BLaER1 treated with 17β-estradiol and CSF1 and Interleukin-3, amounts not matched to agents 10 nM and 100 nM (cell line): ENCODE results near the gene SGSM1.
A peak's percentile ranks its signal among the peaks of the same experiment; 100 is the strongest.

Source experiments
- H3K27ac ChIP-seq, 11 experiments: shearing (Covaris generic); formaldehyde crosslinking; 2 replicates each; pipeline ENCODE4 v1.8.1; 2022
- H3K27me3 ChIP-seq, 11 experiments: shearing (Covaris generic); formaldehyde crosslinking; 2 replicates each; pipeline ENCODE4 v1.8.1; 2022
- H3K36me3 ChIP-seq, 11 experiments: shearing (Covaris generic); formaldehyde crosslinking; 2 replicates each; pipeline ENCODE4 v1.8.1; 2022
- H3K4me1 ChIP-seq, 10 experiments: shearing (Covaris generic); formaldehyde crosslinking; 2 replicates each; pipeline ENCODE4 v1.8.1; 2022
- H3K4me2 ChIP-seq, 11 experiments: shearing (Covaris generic); formaldehyde crosslinking; 2 replicates each; pipeline ENCODE4 v1.8.1; 2022
- H3K4me3 ChIP-seq, 10 experiments: shearing (Covaris generic); formaldehyde crosslinking; 2 replicates each; pipeline ENCODE4 v1.8.1; 2022
- H3K9ac ChIP-seq, 11 experiments: shearing (Covaris generic); formaldehyde crosslinking; 2 replicates each; pipeline ENCODE4 v1.8.1; 2022
- H3K9me3 ChIP-seq, 11 experiments: shearing (Covaris generic); formaldehyde crosslinking; replicated peaks in 1 of 11; 2 replicates each; pipeline ENCODE4 v1.8.1; 2022
- H4K20me1 ChIP-seq, 11 experiments: shearing (Covaris generic); formaldehyde crosslinking; 2 replicates each; pipeline ENCODE4 v1.8.1; 2022
- Cebpa-rat ChIP-seq, 11 experiments: shearing (Covaris generic); IDR thresholded peaks; 2 replicates each; pipeline ENCODE4 v1.8.1; 2022

Gene SGSM1

DNA sequence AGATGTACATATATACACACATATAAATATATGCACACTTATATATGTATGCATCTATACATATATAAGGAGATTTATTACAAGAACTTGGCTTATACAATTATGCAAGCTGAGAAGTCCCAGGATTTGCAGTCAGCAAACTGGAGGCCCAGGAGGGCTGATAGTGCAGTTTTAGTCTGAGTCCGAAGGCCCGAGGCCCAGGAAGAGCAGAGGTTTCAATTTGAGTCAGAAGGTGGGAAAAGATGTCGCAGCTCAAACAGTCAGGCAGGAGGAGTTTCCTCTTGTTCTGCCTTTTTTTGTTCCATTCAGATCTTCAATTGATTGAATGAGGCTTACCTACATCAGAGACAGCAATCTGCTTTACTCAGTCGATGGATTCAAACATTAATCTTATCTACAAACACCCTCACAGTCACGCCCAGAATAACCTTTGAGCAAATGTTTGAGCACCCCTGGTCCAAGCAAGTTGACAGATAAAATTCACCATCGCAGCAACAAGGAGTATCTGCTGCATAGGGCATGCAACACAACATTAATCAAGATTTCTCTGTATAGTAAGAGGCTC lies 4.0 kb upstream of the SGSM1 start:
- no peaks in the 10 kb centered on the region for H3K9me3 ChIP-seq
- peak overlapping the region in 3 of 11 experiments; percentile 38 to 76 (median 70); a peak in 5 of 22 replicates for H3K4me2 ChIP-seq
- no peak for TF ChIP-seq Cebpa-rat (IDR thresholded peaks at IDR 0.05)
- no peak overlapping the region for H3K4me3 ChIP-seq
- H3K36me3 ChIP-seq: no peaks in the 10 kb centered on the region
- no peak overlapping the region for H3K9ac ChIP-seq
- H3K27ac ChIP-seq: no peak overlapping the region
- H4K20me1 ChIP-seq: no peaks in the 10 kb centered on the region
- peaks cover 0 to 23% (median 0%) of the 10 kb centered on the region in 10 experiments; a peak in 6 of 20 replicates for H3K4me1 ChIP-seq
- H3K27me3 ChIP-seq: no peaks in the 10 kb centered on the region

DNA sequence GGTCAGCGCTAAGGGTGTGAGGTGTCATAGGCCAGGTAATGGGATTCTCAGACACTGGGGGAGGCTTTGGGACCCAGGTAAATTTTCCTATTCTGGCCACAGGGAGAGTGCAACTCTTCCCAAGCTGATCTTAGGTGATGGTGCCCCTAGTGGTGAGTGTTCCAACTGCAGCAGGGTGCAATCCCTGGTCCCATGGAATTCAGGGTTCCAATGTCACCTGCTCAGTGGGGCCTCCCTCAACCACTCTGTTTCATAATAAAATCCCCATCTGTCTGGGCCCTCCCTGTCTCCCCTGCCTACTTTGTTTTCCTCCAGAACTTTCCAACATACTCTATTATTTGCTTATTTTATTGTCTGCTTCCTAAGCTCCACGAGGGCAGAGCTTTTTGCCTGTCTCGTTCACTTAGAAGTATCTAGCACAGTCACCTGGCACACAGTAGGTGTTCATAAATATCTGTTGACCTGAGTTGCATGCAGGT lies 2.9 kb upstream of the SGSM1 start:
- H3K27me3 ChIP-seq: no peaks in the 10 kb centered on the region
- H4K20me1 ChIP-seq: no peaks in the 10 kb centered on the region
- peaks cover 0 to 22% (median 0%) of the 10 kb centered on the region in 10 experiments; a peak in 6 of 20 replicates for H3K4me1 ChIP-seq
- no peak for TF ChIP-seq Cebpa-rat (IDR thresholded peaks at IDR 0.05)
- no peaks in the 10 kb centered on the region for H3K9me3 ChIP-seq
- no peak overlapping the region for H3K9ac ChIP-seq
- H3K4me3 ChIP-seq: no peak overlapping the region
- H3K27ac ChIP-seq: no peak overlapping the region
- H3K36me3 ChIP-seq: no peaks in the 10 kb centered on the region
- H3K4me2 ChIP-seq: peak overlapping the region in 1 of 11 experiments; percentile 76; a peak in 1 of 22 replicates

DNA sequence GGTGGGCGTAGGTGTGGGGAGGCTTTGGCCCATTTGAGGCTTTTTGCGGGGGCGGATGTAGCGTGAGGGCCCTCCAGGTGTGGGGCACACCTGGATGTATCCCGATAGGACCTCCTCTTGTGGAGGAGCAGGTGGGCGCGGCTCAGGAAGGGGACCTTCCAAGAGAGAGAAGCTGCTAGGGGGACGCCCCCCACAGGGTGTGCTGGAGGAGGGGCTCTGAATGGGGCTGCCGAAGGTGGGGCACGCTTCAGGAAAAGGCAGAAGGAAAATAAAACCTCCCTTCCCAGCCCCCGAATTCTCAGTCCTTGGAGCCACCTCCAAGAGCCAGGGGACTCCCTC lies 621 bp downstream of the SGSM1 start:
- Histone ChIP-seq H3K9ac (no peak overlapping the region; a peak in 2 of 22 replicates), H3K9me3 (no peaks in the 10 kb centered on the region), H3K27ac (no peak overlapping the region), H3K4me3 (peak overlapping the region in 8 of 10 experiments; percentile 48 to 66 (median 55); a peak in 15 of 20 replicates), H3K4me2 (peak overlapping the region; percentile 60 to 78 (median 72); a peak in 21 of 22 replicates), H3K36me3 (no peaks in the 10 kb centered on the region), H4K20me1 (no peaks in the 10 kb centered on the region), H3K27me3 (no peaks in the 10 kb centered on the region), H3K4me1 (peaks cover 0 to 14% (median 0%) of the 10 kb centered on the region in 10 experiments; a peak in 6 of 20 replicates)
- TF ChIP-seq Cebpa-rat (IDR thresholded peaks at IDR 0.05): no peak

DNA sequence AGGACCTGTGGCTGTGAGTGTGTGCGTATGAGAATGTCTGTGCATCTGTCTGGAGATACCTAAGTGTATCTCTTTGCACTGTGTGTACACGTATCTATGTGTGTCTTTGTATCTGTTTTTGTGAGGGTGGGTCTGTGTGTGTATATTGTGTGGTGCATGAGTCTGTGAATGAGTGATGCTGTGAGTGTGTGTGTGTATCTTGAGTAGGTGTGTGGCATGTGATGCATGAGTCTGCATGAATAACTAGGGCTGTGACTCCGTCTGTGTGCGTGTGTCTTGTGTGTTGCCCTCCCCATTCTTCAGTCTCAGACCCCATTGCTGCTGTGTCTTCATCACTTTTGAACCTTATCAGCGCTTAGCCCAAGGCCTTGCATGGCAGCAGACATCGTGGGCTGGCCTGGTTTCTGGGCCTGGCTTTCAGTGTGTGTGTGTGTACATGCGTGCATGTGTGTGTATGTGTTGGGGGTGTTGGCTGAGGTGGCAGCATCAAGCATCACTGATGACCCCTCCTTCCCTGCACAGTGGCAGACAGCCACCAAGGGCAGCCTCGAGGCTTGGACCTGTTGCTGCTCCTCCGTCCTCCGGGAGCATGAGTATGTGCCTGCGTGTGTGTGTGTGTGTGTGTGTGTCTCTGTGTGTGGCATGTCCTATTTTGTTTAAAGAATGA lies 1.4 kb downstream of the SGSM1 start:
- Histone ChIP-seq H3K36me3 (no peaks in the 10 kb centered on the region), H3K27ac (no peak overlapping the region), H3K9ac (no peak overlapping the region), H3K4me3 (no peak overlapping the region), H4K20me1 (no peaks in the 10 kb centered on the region), H3K4me1 (peaks cover 0 to 6% (median 0%) of the 10 kb centered on the region in 10 experiments; a peak in 4 of 20 replicates), H3K9me3 (no peaks in the 10 kb centered on the region), H3K27me3 (no peaks in the 10 kb centered on the region), H3K4me2 (no peak overlapping the region)
- no peak for TF ChIP-seq Cebpa-rat (IDR thresholded peaks at IDR 0.05)

DNA sequence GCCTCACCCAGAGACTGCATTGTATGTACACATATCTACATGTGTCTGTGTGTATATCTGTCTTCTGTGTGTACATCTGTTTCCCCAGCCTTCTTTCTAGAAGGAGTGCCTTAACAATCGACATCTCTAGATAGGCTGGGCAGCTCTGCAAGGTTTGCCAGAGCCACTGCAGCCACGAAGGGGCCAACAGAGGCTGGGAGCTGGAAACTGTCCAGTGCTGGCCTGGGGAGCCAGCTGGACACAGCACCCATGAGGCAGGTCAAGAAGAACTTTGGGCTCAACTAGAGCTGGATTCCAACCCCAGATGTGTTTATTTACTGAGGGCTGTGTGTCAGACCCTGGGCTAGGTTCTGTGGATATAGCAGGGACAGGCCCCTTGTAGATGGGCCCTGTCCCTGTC lies 3.3 kb downstream of the SGSM1 start:
- H3K4me3 ChIP-seq: no peak overlapping the region
- peaks cover 1 to 11% (median 3%) of the 10 kb centered on the region in 11 experiments; a peak in 21 of 22 replicates for H3K9me3 ChIP-seq
- H3K27ac ChIP-seq: no peak overlapping the region
- H3K27me3 ChIP-seq: no peaks in the 10 kb centered on the region
- no peaks in the 10 kb centered on the region for H4K20me1 ChIP-seq
- H3K9ac ChIP-seq: no peak overlapping the region
- no peaks in the 10 kb centered on the region for H3K36me3 ChIP-seq
- no peak overlapping the region for H3K4me2 ChIP-seq
- no peak for TF ChIP-seq Cebpa-rat (IDR thresholded peaks at IDR 0.05)
- H3K4me1 ChIP-seq: peaks cover 0 to 5% (median 0%) of the 10 kb centered on the region in 10 experiments; a peak in 1 of 20 replicates

GRCh38 chr22:24810043-24810749 lies 4.2 kb downstream of the SGSM1 start:
- Histone ChIP-seq H3K27me3 (no peaks in the 10 kb centered on the region), H3K36me3 (no peaks in the 10 kb centered on the region), H3K4me2 (no peak overlapping the region), H3K27ac (no peak overlapping the region), H3K4me3 (no peak overlapping the region), H3K9me3 (peaks cover 10 to 20% (median 11%) of the 10 kb centered on the region in 11 experiments), H3K4me1 (peaks cover 0 to 5% (median 0%) of the 10 kb centered on the region in 10 experiments; a peak in 1 of 20 replicates), H3K9ac (no peak overlapping the region), H4K20me1 (no peaks in the 10 kb centered on the region)
- no peak for TF ChIP-seq Cebpa-rat (IDR thresholded peaks at IDR 0.05)

DNA sequence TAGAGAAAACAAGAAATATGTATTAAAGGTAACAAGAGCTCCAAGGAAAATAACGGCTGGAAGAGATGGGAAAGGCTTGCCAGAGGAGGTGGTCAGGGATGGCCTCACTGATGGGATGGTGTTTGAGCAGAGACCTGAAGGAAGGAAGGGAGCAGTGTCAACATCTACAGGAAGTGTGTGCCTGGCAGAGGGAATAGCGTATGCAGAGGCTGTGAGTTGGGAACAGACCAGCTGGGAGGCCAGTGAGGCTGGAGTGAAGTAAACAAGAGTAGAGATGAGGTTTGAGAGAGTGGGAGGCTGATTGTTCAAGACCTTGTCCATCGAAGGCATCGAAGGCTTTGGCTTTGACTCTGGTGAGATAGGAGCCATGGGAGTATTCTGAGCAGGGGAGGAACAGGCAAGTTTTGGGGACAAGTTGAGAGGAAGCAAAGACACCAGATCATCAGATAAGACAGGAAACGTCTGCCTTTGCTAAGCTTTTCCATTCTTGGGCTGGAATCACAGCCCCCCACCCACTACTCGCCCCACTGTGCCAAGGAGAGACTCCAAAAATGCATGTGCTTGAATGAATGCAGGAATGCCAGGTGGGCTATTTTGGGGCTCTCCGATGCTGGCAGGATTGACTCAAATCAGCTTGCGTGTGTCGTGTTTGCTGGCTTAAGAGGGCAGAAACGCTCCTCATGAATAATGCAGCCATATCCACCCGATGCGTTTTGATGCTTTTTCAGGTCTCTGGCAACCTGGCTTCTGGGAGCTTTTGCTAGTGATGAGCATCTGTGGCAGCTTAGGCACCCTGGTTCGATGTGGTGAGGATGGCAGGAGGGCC lies 7.2 kb downstream of the SGSM1 start:
- H3K4me1 ChIP-seq: peaks cover 0 to 5% (median 0%) of the 10 kb centered on the region in 10 experiments; a peak in 1 of 20 replicates
- H3K27me3 ChIP-seq: no peaks in the 10 kb centered on the region
- H3K36me3 ChIP-seq: no peaks in the 10 kb centered on the region
- H3K4me3 ChIP-seq: no peak overlapping the region
- peaks cover 35 to 47% (median 37%) of the 10 kb centered on the region in 11 experiments for H3K9me3 ChIP-seq
- H3K4me2 ChIP-seq: 0 out of 22 replicates have a peak overlapping the region, but pooled peaks of 1 of the 11 experiments have one; percentile 7
- no peaks in the 10 kb centered on the region for H4K20me1 ChIP-seq
- no peak overlapping the region for H3K27ac ChIP-seq
- no peak overlapping the region for H3K9ac ChIP-seq
- no peak for TF ChIP-seq Cebpa-rat (IDR thresholded peaks at IDR 0.05)

- H3K4me2 ChIP-seq: no peak overlapping the region
- no peak overlapping the region for H3K27ac ChIP-seq
- no peaks in the 10 kb centered on the region for H3K36me3 ChIP-seq
- no peak for TF ChIP-seq Cebpa-rat (IDR thresholded peaks at IDR 0.05)
- H3K27me3 ChIP-seq: no peaks in the 10 kb centered on the region
- H3K9ac ChIP-seq: no peak overlapping the region
- H3K4me3 ChIP-seq: no peak overlapping the region
- H3K9me3 ChIP-seq: peaks cover 35 to 47% (median 37%) of the 10 kb centered on the region in 11 experiments
- peaks cover 0 to 5% (median 0%) of the 10 kb centered on the region in 10 experiments; a peak in 1 of 20 replicates for H3K4me1 ChIP-seq
- no peaks in the 10 kb centered on the region for H4K20me1 ChIP-seq
Observed at GRCh38 chr22:24813861-24814770, 8.1 kb downstream of the SGSM1 start.
